HG03565 (cell line): ENCODE results near the gene RMI1.
A peak's percentile ranks its signal among the peaks of the same experiment; 100 is the strongest.
"Not testable (repeated sequence)": the region's sequence is repeated elsewhere in the genome, so short reads cannot be mapped to it uniquely, and the experiment has no call there.

ENCODE experiments used
- ATAC-seq: cut with Tn5 transposase; IDR thresholded peaks from one replicate; pipeline ENCODE4 v1.9.1; 2021; ENCODE audit warnings: mild to moderate bottlenecking, moderate library complexity; ENCODE audit not compliant: unreplicated experiment

The RMI1 gene

DNA sequence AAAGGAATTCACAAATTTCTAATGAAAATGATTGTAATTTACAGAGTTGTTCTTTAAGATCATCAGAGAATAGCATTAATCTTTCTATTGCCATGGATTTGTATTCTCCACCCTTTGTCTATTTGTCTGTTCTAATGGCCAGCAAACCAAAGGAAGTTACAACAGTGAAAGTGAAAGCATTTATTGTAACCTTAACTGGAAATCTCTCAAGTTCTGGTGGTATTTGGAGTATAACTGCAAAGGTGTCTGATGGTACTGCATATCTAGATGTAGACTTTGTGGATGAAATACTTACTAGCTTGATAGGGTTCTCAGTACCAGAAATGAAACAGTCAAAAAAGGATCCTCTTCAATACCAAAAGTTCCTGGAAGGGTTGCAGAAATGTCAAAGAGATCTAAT is 21.7 kb downstream of the RMI1 start:
- peak; percentile 69 for ATAC-seq

- no peak for ATAC-seq
These were observed 22.6 kb downstream of the RMI1 start for GRCh38 chr9:84003246-84003645.

DNA sequence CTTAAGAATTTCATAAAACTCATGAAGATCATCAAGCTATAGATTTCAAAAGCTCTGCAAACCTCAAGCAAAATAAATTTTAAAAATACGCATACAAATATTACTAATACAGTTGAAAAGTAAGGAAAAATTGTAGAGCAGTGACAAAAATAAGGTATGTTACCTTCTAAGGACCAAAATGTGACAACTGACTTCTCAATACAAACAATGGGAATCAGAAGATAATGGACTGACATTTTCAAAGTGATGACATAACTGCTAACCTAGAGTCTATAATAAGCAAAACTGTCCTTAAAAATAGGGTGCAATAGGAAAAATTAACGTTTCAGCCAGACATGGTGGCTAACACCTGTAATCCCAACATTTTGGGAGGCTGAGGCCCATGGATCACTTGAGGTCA is 27.1 kb downstream of the RMI1 start:
- ATAC-seq, result no peak

DNA sequence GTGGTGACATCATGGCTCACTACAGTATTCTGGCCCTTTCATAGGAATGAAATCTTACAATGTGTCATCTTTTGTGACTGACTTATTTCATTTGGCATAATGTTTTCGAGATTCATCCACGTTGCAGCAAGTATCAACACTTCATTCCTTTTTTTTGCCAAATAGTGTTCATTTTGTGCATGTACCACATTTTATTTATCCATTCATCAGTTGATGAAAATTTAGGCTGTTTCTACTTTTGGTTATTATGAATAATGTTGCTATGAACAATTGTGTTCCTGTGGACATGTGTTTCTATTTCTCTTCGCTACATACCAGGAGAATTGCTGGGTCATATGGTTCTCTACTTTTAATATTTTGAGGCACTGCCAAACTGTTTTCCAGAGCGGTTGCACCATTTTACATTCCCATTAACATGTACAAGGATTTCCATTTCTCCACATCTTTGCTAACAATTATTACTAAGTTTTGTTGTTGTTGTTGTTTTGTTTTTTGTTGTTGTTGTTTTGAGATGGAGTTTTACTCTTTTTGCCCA is 43.5 kb downstream of the RMI1 start:
- no peak for ATAC-seq

DNA sequence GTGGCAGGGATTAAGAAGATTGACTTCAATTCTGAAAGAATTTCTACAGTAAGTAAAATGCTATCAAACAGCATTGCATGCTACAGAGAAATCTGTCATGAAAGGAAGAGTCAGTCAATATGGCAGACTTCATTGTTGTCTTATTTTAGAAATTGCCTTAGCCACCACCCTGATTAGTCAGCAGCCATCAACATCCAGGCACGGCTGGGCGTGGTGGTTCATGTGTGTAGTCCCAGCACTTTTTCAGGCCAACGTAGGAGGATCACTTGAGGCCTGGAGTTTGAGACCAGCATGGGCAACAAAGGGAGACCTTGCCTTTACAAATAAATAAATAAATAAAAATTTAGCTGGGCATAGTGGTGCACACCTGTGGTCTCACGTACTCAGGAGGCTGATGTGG is 46.6 kb downstream of the RMI1 start:
- ATAC-seq, result no peak

DNA sequence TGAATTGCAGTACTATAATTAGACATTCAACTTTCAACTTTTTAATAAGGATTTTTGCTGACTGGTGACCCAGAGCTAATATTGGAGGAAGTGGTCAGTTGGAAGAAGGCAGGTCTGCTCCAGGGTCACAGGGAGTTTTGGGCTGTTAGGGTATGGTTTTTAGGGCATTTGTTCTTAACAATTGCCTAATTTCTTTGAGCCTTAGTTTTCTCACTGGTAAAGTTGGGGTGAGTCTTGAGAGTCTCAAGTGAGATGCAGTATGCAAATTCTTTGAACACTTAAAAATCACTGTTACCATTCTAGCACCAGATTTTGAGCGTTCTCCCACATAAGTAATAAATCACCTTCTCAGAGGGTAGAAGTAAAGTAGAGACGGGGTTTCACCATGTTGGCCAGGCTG is 50.9 kb downstream of the RMI1 start:
- no peak for ATAC-seq

DNA sequence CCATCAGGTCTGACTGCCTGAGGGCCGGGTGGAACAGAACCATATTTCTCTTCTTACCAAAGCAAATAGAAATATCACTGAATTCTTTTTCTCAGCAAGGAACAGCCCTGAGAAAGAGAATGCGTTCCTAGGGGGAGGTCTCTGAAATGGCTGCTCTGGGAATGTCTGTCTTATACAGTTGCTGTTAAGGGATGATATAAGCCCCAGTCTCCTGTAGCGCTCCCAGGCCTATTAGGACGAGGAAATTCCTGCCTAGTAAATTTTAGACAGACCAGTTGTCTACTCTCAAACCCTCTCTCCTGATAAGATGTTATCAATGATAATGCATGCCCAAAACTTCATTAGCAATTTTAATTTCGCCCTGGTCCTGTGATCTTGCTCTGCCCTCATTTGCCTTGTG is 61.3 kb downstream of the RMI1 start:
- ATAC-seq, result not testable (repeated sequence)

DNA sequence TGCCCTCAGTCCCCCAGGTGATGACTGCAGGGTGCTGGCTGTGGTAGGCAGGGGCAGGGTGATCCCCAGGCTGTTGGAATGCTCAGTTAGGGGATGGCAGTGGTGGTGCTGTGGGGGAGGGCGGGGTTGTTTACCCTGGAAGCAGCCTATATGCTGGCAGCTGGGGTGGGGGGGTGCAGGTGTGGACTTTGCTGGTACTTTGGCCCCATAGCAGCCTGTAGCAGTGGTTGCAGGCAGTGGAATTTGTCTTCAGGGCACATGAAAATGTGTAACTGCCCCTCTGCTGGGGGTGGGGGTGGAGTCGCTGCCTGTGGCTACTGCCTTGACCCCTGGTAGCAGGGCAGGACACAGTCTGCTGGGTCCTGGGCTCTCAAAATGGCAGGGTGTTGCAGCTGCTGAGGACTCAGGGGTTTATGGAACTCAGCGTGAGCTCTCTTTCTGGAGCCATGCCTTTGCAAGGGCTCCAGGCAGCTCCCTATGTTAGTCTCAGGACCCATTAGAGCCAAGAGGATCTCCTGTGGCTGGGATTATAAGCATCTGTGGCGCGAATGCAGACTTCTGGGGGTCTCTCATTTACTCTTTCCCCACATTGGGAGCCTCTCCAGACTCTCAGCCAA is 65.0 kb downstream of the RMI1 start:
- ATAC-seq, result no peak
